Liver (tissue), 9 donors: ENCODE measurements around the gene MAP4K4. TPM values are rescaled to one million over a fixed set of nuclear protein-coding genes. Genes with fewer than 3 reads are reported as not detected.

Experiments used
- DNase-seq: peaks from one replicate; pipeline ENCODE4 v3.0.0-alpha.2; 2017; ENCODE audit warnings: low spot score
- H3K27ac ChIP-seq, 2 donors: one replicate each; pipeline ENCODE4 v1.7.0; 2013; ENCODE audit warnings: inconsistent platforms in 2 of 2, low read length in 2 of 2, control low read depth in 1 of 2, low read depth in 1 of 2, mild to moderate bottlenecking in 1 of 2
- H3K27me3 ChIP-seq, 4 donors: one replicate each; pipeline versions ENCODE4 v1.6.1 to v1.7.0; 2013; ENCODE audit warnings: low read length in 3 of 4, inconsistent platforms in 1 of 4, mild to moderate bottlenecking in 1 of 4, moderate library complexity in 1 of 4; ENCODE audit not compliant: control insufficient read depth in 4 of 4, insufficient read depth in 4 of 4
- H3K36me3 ChIP-seq, 4 donors: one replicate each; pipeline versions ENCODE4 v1.6.1 to v1.7.0; 2013; ENCODE audit warnings: low read length in 3 of 4, mild to moderate bottlenecking in 3 of 4, low read depth in 1 of 4, moderate library complexity in 1 of 4; ENCODE audit not compliant: control insufficient read depth in 4 of 4, insufficient read depth in 3 of 4
- H3K4me1 ChIP-seq, 4 donors: one replicate each; pipeline versions ENCODE4 v1.6.1 to v1.7.0; 2013; ENCODE audit warnings: low read length in 3 of 4, mild to moderate bottlenecking in 3 of 4, moderate library complexity in 1 of 4; ENCODE audit not compliant: control insufficient read depth in 4 of 4, insufficient read depth in 4 of 4
- H3K4me3 ChIP-seq, 3 donors: one replicate each; pipeline versions ENCODE4 v1.6.1 to v1.7.0; 2013; ENCODE audit warnings: low read length in 3 of 3, control low read depth in 1 of 3, low read depth in 1 of 3, mild to moderate bottlenecking in 1 of 3
- H3K9ac ChIP-seq, 2 donors: one replicate each; pipeline ENCODE4 v1.7.0; 2013; ENCODE audit warnings: low read length in 2 of 2, mild to moderate bottlenecking in 2 of 2, moderate library complexity in 2 of 2, control low read depth in 1 of 2, low read depth in 1 of 2
- H3K9me3 ChIP-seq, 4 donors: one replicate each; pipeline versions ENCODE4 v1.6.1 to v1.7.0; 2013; ENCODE audit warnings: low read length in 3 of 4; ENCODE audit not compliant: control insufficient read depth in 4 of 4
- ATF3 ChIP-seq: IDR thresholded peaks from 2 replicates; pipeline ENCODE4 v1.6.1; 2016; ENCODE audit warnings: antibody characterized with exemption
- CTCF ChIP-seq: fragments of 150-350 bp; IDR thresholded peaks from 2 replicates; pipeline ENCODE4 v1.5.1; 2017; ENCODE audit warnings: improper control_type of control experiment, low read depth, low read length; ENCODE audit not compliant: missing input control
- EGR1 ChIP-seq, 2 donors: IDR thresholded peaks; 2 replicates each; pipeline ENCODE4 v1.6.1; 2016 to 2018; ENCODE audit warnings: antibody characterized with exemption in 2 of 2, low read depth in 2 of 2
- FOXA1 ChIP-seq: IDR thresholded peaks from 2 replicates; pipeline ENCODE4 v1.6.1; 2016; ENCODE audit warnings: antibody characterized with exemption
- FOXA2 ChIP-seq: IDR thresholded peaks from 2 replicates; pipeline ENCODE4 v1.6.1; 2016; ENCODE audit warnings: antibody characterized with exemption
- GABPA ChIP-seq, 2 donors: IDR thresholded peaks in 1 of 2; conservative IDR thresholded peaks in 1 of 2; 2 replicates each; pipeline ENCODE4 v1.6.1; 2016; ENCODE audit warnings: antibody characterized with exemption in 2 of 2, mild to moderate bottlenecking in 1 of 2, moderate library complexity in 1 of 2
- HNF4A ChIP-seq, 2 donors: conservative IDR thresholded peaks; 2 replicates each; pipeline ENCODE4 v1.6.1; 2016; ENCODE audit warnings: antibody characterized with exemption in 2 of 2, mild to moderate bottlenecking in 2 of 2
- HNF4G ChIP-seq: IDR thresholded peaks from 2 replicates; pipeline ENCODE4 v1.6.1; 2016; ENCODE audit warnings: antibody characterized with exemption
- JUND ChIP-seq, 2 donors: IDR thresholded peaks; 2 replicates each; pipeline ENCODE4 v1.6.1; 2016; ENCODE audit warnings: antibody characterized with exemption in 2 of 2
- NR2F2 ChIP-seq: IDR thresholded peaks from 2 replicates; pipeline ENCODE4 v1.6.1; 2016; ENCODE audit warnings: antibody characterized with exemption
- RXRA ChIP-seq, 2 donors: IDR thresholded peaks; 2 replicates each; pipeline ENCODE4 v1.6.1; 2017 to 2018; ENCODE audit warnings: antibody characterized with exemption in 2 of 2, mild to moderate bottlenecking in 1 of 2
- SP1 ChIP-seq: IDR thresholded peaks from 2 replicates; pipeline ENCODE4 v1.6.1; 2018; ENCODE audit warnings: antibody characterized with exemption, mild to moderate bottlenecking
- TAF1 ChIP-seq: conservative IDR thresholded peaks from 2 replicates; pipeline ENCODE4 v1.6.1; 2016; ENCODE audit warnings: antibody characterized with exemption, mild to moderate bottlenecking
- YY1 ChIP-seq: IDR thresholded peaks from 2 replicates; pipeline ENCODE4 v1.6.1; 2016; ENCODE audit warnings: antibody characterized with exemption, mild to moderate bottlenecking
- WGBS: extraction: QIAGEN DNeasy Blood & Tissue Kit; methylation state at CpG from one replicate; pipeline ENCODE4 v1.1.7; 2013; 5-methylcytosine and 5-hydroxymethylcytosine counted together
- polyA plus RNA-seq, 2 donors: library from polyadenylated mRNA; stranded (reverse) in 1 of 2; unstranded in 1 of 2; fragments of 200-250 nt in 1 of 2; fragments of >200 nt in 1 of 2; fragmentation: Nextera tagmentation in 1 of 2; extraction: Ambion mirVana in 1 of 2; gene quantifications; one replicate each; pipeline versions ENCODE4 v1.2.1 to v1.2.3, GENCODE V29; 2013 to 2015
- total RNA-seq, 2 donors: library from RNA; depleted of rRNA; stranded (reverse); fragments of >200 nt; gene quantifications; one replicate each; pipeline ENCODE4 v1.2.3, GENCODE V29; 2014
- TF ChIP-seq, protein P1 (sequence below): IDR thresholded peaks from 2 replicates; pipeline ENCODE4 v1.6.1; 2016; ENCODE audit warnings: antibody characterized with exemption, mild to moderate bottlenecking
- TF ChIP-seq, protein P2 (sequence below): IDR thresholded peaks from 2 replicates; pipeline ENCODE4 v1.6.1; 2016; ENCODE audit warnings: antibody characterized with exemption
- donor health status: healthy.
- donor health status: healthy.
- donor health status: healthy.
- donor health status: healthy.
- donor health status: healthy.

The MAP4K4 gene
- total and polyA plus RNA-seq, 4 donors = 9.1 to 40.0 (median 23.6) TPM

GRCh38 chr2:101684313-101684712 is 13.2 kb upstream of the MAP4K4 start (continued):
- TF ChIP-seq, protein P1, sequence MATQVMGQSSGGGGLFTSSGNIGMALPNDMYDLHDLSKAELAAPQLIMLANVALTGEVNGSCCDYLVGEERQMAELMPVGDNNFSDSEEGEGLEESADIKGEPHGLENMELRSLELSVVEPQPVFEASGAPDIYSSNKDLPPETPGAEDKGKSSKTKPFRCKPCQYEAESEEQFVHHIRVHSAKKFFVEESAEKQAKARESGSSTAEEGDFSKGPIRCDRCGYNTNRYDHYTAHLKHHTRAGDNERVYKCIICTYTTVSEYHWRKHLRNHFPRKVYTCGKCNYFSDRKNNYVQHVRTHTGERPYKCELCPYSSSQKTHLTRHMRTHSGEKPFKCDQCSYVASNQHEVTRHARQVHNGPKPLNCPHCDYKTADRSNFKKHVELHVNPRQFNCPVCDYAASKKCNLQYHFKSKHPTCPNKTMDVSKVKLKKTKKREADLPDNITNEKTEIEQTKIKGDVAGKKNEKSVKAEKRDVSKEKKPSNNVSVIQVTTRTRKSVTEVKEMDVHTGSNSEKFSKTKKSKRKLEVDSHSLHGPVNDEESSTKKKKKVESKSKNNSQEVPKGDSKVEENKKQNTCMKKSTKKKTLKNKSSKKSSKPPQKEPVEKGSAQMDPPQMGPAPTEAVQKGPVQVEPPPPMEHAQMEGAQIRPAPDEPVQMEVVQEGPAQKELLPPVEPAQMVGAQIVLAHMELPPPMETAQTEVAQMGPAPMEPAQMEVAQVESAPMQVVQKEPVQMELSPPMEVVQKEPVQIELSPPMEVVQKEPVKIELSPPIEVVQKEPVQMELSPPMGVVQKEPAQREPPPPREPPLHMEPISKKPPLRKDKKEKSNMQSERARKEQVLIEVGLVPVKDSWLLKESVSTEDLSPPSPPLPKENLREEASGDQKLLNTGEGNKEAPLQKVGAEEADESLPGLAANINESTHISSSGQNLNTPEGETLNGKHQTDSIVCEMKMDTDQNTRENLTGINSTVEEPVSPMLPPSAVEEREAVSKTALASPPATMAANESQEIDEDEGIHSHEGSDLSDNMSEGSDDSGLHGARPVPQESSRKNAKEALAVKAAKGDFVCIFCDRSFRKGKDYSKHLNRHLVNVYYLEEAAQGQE = no peak
- TF ChIP-seq SP1 = no peak
- TF ChIP-seq YY1 = no peak
- TF ChIP-seq, protein P2, sequence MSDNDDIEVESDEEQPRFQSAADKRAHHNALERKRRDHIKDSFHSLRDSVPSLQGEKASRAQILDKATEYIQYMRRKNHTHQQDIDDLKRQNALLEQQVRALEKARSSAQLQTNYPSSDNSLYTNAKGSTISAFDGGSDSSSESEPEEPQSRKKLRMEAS = no peak
- TF ChIP-seq EGR1 (IDR thresholded peaks at IDR 0.05; ENCODE audit: low read depth in 2 of 2) = no peak
- TF ChIP-seq GABPA (IDR thresholded peaks at IDR 0.05 in 1 of 2, conservative IDR thresholded peaks at IDR 0.05 in 1 of 2) = no peak
- TF ChIP-seq FOXA1 = no peak
- no peak for TF ChIP-seq TAF1
- no peak for TF ChIP-seq HNF4G
- TF ChIP-seq NR2F2 = no peak

DNA sequence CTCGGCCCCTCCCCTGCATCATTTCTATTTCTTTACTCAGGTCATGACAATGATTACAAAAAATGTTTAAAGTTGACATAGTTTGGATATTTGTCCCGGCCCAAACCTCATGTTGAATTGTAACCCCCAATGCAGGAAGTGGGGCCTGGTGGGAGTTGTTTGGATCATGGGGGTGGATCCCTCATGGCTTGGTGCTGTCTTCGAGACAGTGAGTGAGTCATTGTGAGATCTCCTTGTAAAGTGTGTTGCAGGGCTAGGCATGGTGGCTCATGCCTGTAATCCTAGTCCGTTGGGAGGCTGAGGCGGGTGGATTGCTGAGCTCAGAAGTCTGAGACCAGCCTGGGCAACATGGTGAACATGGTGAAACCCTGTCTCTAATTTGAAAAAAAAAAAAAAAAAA is 9.2 kb upstream of the MAP4K4 start:
- WGBS = 95% methylated on average over 5 of the region's 5 CpGs
- no peak for TF ChIP-seq NR2F2
- TF ChIP-seq ATF3 = no peak
- TF ChIP-seq SP1 = no peak
- TF ChIP-seq RXRA (IDR thresholded peaks at IDR 0.05) = no peak
- TF ChIP-seq JUND (IDR thresholded peaks at IDR 0.05) = no peak
- no peak for TF ChIP-seq HNF4A (conservative IDR thresholded peaks at IDR 0.05)
- no peak for TF ChIP-seq YY1
- TF ChIP-seq, protein P2 = no peak
- TF ChIP-seq, protein P1 = no peak
- TF ChIP-seq GABPA (IDR thresholded peaks at IDR 0.05 in 1 of 2, conservative IDR thresholded peaks at IDR 0.05 in 1 of 2) = no peak
- TF ChIP-seq HNF4G = no peak
- no peak for TF ChIP-seq CTCF
- no peak for TF ChIP-seq FOXA2
- no peak for TF ChIP-seq TAF1
- no peak for TF ChIP-seq FOXA1
- no peak for TF ChIP-seq EGR1 (IDR thresholded peaks at IDR 0.05; ENCODE audit: low read depth in 2 of 2)
- DNase-seq = no peak

More for the DNA sequence above, 9.2 kb upstream of the MAP4K4 start:
- no peaks in the 10 kb centered on the region for H3K27me3 ChIP-seq
- no peaks in the 10 kb centered on the region for H3K9me3 ChIP-seq
- no peak overlapping the region for H3K9ac ChIP-seq
- peaks cover 6 to 23% (median 19%) of the 10 kb centered on the region in 4 donors for H3K4me1 ChIP-seq
- no peak overlapping the region for H3K4me3 ChIP-seq
- H3K36me3 ChIP-seq = no peaks in the 10 kb centered on the region
- no peak overlapping the region for H3K27ac ChIP-seq
